ENCODE results near the gene CFAP20DC.
A peak's percentile ranks its signal among the peaks of the same experiment; 100 is the strongest.
"Not testable (repeated sequence)": the region's sequence is repeated elsewhere in the genome, so short reads cannot be mapped to it uniquely, and the experiment has no call there.

Gene CFAP20DC

GRCh38 chr3:58711871-58712270 lies 338.0 kb downstream of the CFAP20DC start:
- no peak for DNase-seq (ENCODE audit: low read depth)
- no peak overlapping the region for H3K4me3 ChIP-seq (ENCODE audit: low read depth, low read length)
- no peak for TF ChIP-seq CTCF (IDR thresholded peaks at IDR 0.05; ENCODE audit: control insufficient read depth, extremely low read depth, insufficient read depth)

- not testable (repeated sequence) for H3K4me3 ChIP-seq (ENCODE audit: low read depth, low read length); DNase-seq (ENCODE audit: low read depth)
Observed at GRCh38 chr3:58708983-58709382, 340.8 kb downstream of the CFAP20DC start.

GRCh38 chr3:58708116-58708791 lies 341.6 kb downstream of the CFAP20DC start:
- no peak for TF ChIP-seq CTCF (IDR thresholded peaks at IDR 0.05; ENCODE audit: control insufficient read depth, extremely low read depth, insufficient read depth)
- no peak overlapping the region for H3K4me3 ChIP-seq (ENCODE audit: low read depth, low read length)
- DNase-seq (ENCODE audit: low read depth): no peak

- TF ChIP-seq CTCF (IDR thresholded peaks at IDR 0.05; ENCODE audit: control insufficient read depth, extremely low read depth, insufficient read depth): no peak
- H3K4me3 ChIP-seq (ENCODE audit: low read depth, low read length): no peak overlapping the region
- no peak for DNase-seq (ENCODE audit: low read depth)
Observed at GRCh38 chr3:58707390-58707930, 342.4 kb downstream of the CFAP20DC start.

- no peak for DNase-seq (ENCODE audit: low read depth)
- H3K4me3 ChIP-seq (ENCODE audit: low read depth, low read length): no peak overlapping the region
- no peak for TF ChIP-seq CTCF (IDR thresholded peaks at IDR 0.05; ENCODE audit: control insufficient read depth, extremely low read depth, insufficient read depth)
Observed at GRCh38 chr3:58706395-58707167, 343.2 kb downstream of the CFAP20DC start.

- TF ChIP-seq CTCF (IDR thresholded peaks at IDR 0.05; ENCODE audit: control insufficient read depth, extremely low read depth, insufficient read depth): no peak
Observed at GRCh38 chr3:58704745-58705144, 345.1 kb downstream of the CFAP20DC start.

GRCh38 chr3:58704304-58704703 lies 345.5 kb downstream of the CFAP20DC start:
- peak; percentile 56 for DNase-seq (ENCODE audit: low read depth)
- H3K4me3 ChIP-seq (ENCODE audit: low read depth, low read length): not testable (repeated sequence)

More at GRCh38 chr3:58704745-58705144, 345.1 kb downstream of the CFAP20DC start:
- H3K4me3 ChIP-seq (ENCODE audit: low read depth, low read length): no peak overlapping the region
- no peak for DNase-seq (ENCODE audit: low read depth)

All from LNCaP clone FGC (cell line).